Activated CD8-positive, alpha-beta memory T cell treated with anti-CD3 and anti-CD28 coated beads for 4 hours (primary cell): Measurements from ENCODE around the gene CAT.

ENCODE experiments used
- DNase-seq, 2 donors: peaks; one replicate each; pipeline ENCODE4 v3.0.0-alpha.2; 2020; ENCODE audit warnings: low read depth in 2 of 2

CAT gene

DNA sequence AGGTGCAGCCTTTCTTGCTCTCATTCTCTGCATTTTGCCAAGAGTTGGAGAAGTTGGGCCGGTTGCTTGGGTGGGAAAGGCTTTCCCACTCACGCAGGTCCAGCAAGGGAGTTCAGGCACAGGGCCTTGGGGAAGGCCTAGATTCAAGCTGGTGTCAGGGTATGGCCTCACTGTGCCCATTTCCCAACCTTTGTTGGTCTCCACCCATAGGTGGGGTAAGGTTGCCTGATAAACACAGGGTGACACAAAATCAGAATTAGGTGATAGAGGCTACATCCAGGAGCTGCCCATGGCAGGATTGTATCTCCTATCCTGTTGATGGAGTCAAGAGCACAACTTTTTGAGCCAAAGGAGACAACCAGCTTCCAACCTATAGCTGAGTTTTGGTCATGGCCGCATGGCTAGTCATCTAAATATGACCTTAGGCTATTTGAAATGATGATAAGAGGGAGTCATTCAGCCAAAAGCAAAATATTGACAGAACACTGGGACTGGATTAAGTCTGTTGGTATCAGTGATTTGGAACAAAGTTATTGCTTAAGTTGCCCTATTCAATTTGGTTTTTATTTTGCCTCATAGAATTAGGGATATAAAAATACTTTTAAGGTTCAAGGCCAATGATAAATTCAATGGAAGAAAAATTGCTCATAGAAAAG lies 20.9 kb downstream of the CAT start:
- DNase-seq = no peak

DNA sequence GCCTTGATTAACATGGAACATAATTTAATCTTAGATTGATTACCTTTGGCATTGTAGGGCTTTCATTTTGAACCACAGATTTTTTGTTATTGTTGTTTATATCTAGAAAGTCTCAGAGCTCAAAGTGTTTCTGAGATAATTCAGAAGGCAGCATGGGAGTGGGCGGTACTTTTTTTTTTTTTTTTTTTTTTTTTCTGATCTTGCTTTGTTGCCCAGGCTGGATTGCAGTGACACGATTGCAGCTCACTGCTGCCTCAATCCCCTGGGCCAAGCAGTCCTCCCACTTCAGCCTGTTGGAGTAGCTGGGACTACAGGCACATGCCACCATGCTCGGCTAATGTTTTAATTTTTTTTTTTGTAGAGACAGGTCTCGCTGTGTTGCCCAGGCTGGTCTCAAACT lies 21.5 kb downstream of the CAT start:
- no peak for DNase-seq

DNA sequence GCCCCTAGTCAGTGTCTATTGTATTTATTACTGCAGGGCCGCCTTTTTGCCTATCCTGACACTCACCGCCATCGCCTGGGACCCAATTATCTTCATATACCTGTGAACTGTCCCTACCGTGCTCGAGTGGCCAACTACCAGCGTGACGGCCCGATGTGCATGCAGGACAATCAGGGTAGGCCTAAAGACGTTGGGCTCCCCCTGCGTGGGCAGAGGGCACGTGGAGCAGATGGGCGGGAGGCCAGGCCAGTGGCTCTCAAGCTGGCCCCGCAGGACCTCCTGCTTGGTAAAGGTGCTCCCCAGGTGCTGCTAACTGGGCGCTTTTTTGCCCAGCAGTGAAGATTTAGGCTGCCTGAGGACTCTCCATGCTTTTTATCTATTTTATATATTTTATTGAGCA lies 22.5 kb downstream of the CAT start:
- no peak for DNase-seq

GRCh38 chr11:34464591-34465051 lies 25.9 kb downstream of the CAT start:
- no peak for DNase-seq

- DNase-seq = no peak
These were observed 28.2 kb downstream of the CAT start for GRCh38 chr11:34466802-34467488.

DNA sequence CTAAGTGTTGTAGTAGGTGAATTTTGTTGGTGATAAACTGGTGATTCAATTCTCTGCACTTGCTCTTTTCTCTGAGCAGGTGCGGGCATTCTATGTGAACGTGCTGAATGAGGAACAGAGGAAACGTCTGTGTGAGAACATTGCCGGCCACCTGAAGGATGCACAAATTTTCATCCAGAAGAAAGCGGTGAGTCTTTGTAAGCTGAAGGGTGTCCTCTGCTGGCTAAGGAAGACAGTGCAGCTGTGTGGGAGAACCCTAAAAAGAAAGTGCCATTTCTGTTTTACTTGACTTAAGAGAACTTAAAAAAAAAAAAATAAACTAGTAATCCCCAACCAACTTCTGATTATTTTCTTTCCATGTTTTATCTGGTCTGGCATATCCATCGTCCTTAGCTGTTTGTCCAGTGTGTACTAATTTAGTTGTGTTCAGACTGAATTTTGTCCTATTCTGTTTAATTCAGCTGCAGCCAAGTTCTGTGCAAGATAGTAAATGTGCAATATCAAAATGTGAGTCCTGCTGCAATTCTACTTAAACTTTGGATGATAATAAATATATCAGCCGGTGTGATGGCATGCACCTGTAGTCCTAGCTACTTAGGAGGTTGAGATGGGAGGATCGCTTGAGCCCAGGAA lies 29.6 kb downstream of the CAT start:
- DNase-seq = peak in 1 of 2 donors; percentile 2

DNA sequence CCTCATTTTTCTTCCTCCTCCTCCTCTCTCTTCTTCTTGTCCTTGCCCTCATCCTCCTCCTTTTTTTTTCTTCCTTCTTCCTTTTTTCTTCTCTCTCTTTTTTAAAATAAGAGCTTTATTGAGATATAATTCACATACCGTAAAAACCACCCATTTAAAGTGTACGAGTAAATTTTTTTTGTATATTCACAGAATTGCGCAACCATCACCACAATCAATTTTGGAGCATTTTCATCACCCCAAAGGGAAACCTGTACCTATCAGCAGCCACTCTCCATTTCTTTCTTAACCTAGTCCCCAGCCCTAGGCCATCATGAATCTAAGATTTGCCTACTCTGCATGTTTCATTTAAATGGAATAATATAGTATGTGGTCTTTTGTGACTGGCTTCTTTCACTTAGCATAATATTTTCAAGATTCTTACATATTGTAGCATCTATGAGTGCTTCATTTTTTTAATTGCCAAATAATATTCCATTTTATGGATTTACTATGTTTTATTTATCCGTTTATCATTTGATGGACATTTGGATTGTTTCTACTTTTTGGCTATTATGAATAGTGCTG lies 35.0 kb downstream of the CAT start:
- no peak for DNase-seq

DNA sequence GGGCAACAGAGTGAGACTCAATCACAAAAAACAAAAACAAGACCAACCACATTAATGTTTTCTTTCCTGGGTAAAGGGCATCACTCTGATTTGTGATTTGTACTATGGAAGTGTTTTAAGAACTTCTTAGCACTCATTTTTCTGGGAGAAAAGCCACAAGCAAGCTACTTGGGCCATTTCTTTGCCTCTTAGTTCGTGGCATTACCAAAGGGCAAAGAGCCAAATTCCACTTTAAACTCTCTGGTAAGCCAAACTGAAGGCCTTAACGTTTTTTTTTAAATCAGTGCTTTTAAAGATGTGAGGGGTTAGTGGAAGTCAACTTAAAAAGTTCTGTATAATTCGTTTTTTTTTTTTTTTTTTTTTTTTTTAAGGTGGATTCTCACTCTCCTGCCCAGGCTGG lies 36.9 kb downstream of the CAT start:
- DNase-seq = no peak

GRCh38 chr11:34476849-34477248 lies 38.1 kb downstream of the CAT start:
- DNase-seq = no peak

GRCh38 chr11:34478845-34479663 lies 40.3 kb downstream of the CAT start:
- no peak for DNase-seq

GRCh38 chr11:34480314-34480713 lies 41.6 kb downstream of the CAT start:
- no peak for DNase-seq

DNA sequence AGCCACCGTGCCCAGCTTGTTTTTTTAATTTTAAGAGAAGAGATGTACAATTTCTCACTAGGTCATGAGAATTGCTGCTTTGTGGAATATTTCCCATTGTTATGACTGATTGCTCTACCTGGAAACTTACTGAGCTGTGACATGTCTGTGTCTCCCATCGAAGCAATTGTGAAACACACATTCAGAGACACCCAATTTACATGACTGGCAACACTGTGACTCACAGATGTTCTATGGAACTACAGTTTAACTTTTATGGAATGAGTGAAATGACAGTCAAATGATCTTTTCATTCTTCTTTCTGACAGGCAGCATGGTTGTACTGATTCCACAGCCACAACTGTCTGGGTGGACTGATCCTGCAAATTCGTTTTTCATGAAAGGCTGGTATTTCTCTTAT lies 42.6 kb downstream of the CAT start:
- DNase-seq = no peak

DNA sequence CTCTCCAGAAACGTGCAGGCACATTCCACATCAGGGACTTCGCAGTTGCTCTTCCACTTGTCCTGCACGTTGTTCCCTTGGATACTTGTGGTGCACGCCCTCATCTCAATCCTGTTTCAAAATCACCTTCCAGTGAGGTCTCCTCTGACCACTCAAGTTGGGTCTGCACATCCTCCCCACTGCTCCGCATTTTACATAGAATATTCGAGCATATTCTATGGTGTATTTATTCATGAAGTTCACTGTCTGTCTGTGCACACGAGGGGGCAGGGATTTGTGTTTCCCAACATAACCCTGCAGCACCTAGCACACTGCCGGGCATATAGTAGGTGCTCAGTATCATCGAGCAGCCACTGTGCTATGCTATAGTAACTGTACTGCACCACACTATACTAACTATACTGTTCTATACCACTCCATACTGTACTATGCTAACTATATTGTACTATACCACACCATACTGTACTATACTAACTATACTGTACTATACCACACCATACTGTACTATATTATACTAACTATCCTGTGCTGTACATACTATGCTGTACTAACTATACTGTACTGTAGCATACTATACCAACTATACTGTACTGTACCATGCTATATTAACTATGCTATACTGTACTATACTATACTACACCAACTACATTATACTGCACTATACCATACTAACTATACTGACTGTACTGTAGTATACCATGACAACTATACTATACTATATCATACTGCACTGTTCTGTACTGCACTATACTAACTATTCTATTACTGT lies 44.6 kb downstream of the CAT start:
- DNase-seq = no peak

GRCh38 chr11:34487430-34487829 lies 48.7 kb downstream of the CAT start:
- DNase-seq = no peak

DNA sequence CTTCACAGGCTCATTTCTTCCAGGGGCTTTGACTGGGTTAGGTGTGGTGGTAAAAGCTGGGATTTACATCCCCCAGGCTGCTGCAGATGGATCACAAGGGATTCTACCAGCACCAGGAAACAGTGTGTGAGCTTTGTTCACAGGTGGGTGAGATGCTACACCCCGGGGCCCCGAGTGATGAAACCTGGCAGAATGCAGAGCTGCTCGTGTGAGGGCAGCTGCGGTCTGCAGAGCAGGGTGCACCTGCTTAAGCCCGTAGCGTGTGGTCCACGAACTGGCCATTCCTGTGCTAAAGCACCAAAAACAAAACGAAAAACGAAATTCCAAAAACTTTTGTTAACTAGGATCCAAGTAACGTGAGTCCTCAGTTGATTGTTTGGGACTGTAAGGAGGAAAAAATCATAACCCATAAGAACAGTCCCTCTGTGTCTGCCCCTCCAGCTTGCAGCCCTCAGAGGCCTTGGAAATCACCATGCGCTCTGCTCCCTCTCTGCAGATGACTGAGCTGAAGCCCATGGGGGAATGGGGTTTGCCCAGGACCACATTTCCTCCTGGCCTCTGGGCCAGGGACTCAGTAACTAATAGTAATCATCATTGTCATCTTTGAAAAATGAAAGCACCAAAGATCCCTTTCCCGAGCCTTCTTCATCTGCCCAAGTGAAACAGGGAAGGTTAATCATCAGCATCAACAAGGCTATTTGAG lies 50.3 kb downstream of the CAT start:
- no peak for DNase-seq

DNA sequence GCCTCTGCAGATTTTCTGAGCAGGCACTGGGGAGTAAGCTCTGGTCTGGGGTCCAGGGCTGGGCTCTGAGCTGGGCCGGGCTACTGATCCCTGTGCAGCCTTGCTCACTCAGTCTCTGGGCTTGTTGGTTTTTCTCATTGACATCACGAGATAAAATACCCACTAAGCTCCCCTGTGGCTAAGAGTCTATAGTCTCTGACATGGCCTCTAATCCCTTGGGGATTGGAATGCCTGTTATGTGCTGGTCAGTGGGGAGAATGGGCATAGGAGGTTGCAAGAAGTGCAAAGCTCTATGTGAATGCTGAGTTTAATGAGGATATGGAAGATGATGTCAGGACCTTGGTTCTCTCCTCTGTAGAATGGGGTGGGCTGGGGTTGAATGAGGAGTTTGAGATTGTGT lies 51.6 kb downstream of the CAT start:
- DNase-seq = no peak

DNA sequence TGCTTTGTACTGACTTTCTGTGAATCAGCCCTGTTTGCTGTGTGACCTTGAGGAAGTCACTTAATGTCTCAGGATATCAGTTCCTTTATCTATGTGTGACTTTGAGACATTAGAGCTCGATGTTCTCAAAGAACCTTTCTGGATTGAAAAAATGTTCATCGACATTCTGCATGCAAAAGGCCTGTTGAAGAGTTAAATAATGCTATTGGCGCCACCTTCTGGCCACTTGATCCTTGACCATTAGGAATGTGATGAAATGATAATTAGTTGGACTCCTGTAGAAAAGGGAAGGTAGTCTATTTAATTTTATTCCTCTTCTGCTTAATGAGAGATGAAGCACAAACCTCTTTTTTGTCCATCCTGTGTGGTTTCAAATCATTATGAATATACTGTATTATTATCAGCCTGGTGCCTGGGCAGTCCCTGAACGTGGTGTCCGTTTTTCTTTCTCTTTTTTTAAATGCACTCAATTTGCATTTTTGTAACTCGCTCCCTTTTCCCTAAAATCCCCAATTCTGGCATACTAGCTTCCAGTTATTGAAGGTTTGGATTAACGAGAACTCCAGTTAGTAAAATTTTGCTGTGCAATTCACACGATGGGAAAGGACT lies 54.2 kb downstream of the CAT start:
- no peak for DNase-seq

GRCh38 chr11:34493468-34493867 lies 54.7 kb downstream of the CAT start:
- DNase-seq = no peak

DNA sequence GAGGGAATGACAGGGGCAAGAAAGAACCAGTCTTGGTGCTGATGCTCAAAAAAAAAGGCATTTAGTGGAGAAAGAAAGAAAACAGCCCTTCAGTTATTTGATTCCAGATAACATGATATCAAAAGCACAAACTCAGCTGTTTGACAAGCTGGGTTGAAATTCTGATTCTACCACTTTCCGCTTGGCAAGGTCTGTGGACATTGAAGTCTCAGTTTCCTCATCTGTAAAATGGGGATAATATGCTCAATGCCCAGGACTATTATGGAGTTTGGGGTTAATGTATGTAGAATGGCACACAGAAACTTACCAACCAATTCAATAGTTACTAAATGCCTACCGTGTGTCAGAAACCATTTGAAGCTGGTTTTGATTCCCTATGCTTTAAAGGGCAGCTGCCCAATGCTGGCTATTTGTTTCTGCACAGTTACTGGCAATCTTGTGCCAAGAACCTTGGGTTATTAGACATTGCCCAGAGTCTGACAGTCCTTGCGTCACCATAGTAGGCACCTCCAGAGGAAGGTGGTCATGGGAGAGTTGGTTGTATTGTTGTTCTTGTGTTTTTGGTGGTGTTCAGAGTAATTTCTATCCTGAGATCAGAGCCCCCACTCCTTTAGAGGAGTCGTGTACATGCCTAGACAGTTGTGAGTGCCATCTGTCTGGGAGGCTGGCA lies 55.3 kb downstream of the CAT start:
- DNase-seq = no peak
